HCT116 (cell line): ENCODE data around the gene SMARCA2. TPM values are rescaled to one million over a fixed set of nuclear protein-coding genes. Genes with fewer than 3 reads are reported as not detected.

Source experiments
- ATAC-seq: fragments of 200-7000 bp; cut with Tn5 transposase; 2 replicates; pipeline ENCODE4 v1.9.1; 2020; ENCODE audit warnings: mild to moderate bottlenecking, moderate library complexity
- BruUV-seq: library from RNA; stranded (reverse); fragments of 400-500 nt; replicated peaks from 2 replicates; lab custom pipeline; 2021; lab: Mats Ljungman, UMichigan
- CTCF ChIA-PET: fragments of 300-600 bp; sonication (Branson Sonifier 250); formaldehyde crosslinking; loops from one replicate; lab custom pipeline; 2021; ENCODE audit warnings: antibody characterized with exemption; lab: Charles Lee
- POLR2A ChIA-PET: fragments of 300-600, 350-600 bp; sonication (Branson Sonifier 250); formaldehyde crosslinking; loops from one replicate; lab custom pipeline; 2021; ENCODE audit warnings: antibody characterized with exemption; lab: Charles Lee
- RAD21 ChIA-PET, 2 experiments: fragments of 300-600 bp; sonication (Branson Sonifier 250); formaldehyde crosslinking; loops; one replicate each; lab custom pipeline; 2023; ENCODE audit warnings: low total read pairs in 2 of 2; ENCODE audit not compliant: uncharacterized antibody in 2 of 2, unreplicated experiment in 2 of 2, low non-redundant PET in 1 of 2; lab: Charles Lee
- DNase-seq: peaks from one replicate; pipeline ENCODE4 v3.0.0-alpha.2; 2010; ENCODE audit warnings: low read depth, low spot score
- H2AFZ ChIP-seq: fragments of 200-600 bp; shearing (Covaris generic), sonication (generic); 2 replicates; pipeline ENCODE4 v1.6.1; 2017; ENCODE audit warnings: low read depth, mixed run types, mixed read lengths, antibody characterized with exemption, low read length; ENCODE audit not compliant: poor library complexity, severe bottlenecking
- H3K27ac ChIP-seq: 2 replicates; pipeline ENCODE4 v1.5.1; 2012; ENCODE audit warnings: low read depth, low read length
- H3K27me3 ChIP-seq: fragments of 200-600 bp; sonication (generic); 2 replicates; pipeline ENCODE4 v1.6.1; 2016; ENCODE audit warnings: mixed run types, low read length, mixed read lengths; ENCODE audit not compliant: insufficient read depth
- H3K36me3 ChIP-seq, 2 experiments: fragments of 200-500 bp in 1 of 2; fragments of 200-600 bp in 1 of 2; sonication (Bioruptor generic) in 1 of 2; sonication (generic) in 1 of 2; 2 replicates each; pipeline versions ENCODE4 v1.5.1 to v1.6.1; 2014 to 2016; ENCODE audit warnings: low read length in 2 of 2, inconsistent platforms in 1 of 2, mixed read lengths in 1 of 2, mixed run types in 1 of 2; ENCODE audit not compliant: insufficient read depth in 2 of 2, control insufficient read depth in 1 of 2
- H3K4me1 ChIP-seq, 2 experiments: fragments of 200-600 bp in 1 of 2; sonication (generic) in 1 of 2; 2 replicates each; pipeline versions ENCODE4 v1.5.1 to v1.6.1; 2012 to 2017; ENCODE audit warnings: low read length in 2 of 2, inconsistent platforms in 1 of 2, mild to moderate bottlenecking in 1 of 2, mixed read lengths in 1 of 2, mixed run types in 1 of 2, moderate library complexity in 1 of 2; ENCODE audit not compliant: insufficient read depth in 2 of 2, control insufficient read depth in 1 of 2
- H3K4me2 ChIP-seq: fragments of 200-600 bp; sonication (generic); 2 replicates; pipeline ENCODE4 v1.6.1; 2017; ENCODE audit warnings: mixed run types, low read length, mixed read lengths
- H3K4me3 ChIP-seq, 2 experiments: fragments of 200-600 bp in 1 of 2; sonication (generic) in 1 of 2; replicated peaks in 1 of 2; 2 replicates each; pipeline ENCODE4 v1.5.1; 2011 to 2016; ENCODE audit warnings: low read length in 2 of 2, control low read depth in 1 of 2, low read depth in 1 of 2, mild to moderate bottlenecking in 1 of 2, mixed read lengths in 1 of 2, mixed run types in 1 of 2
- H3K79me2 ChIP-seq: fragments of 200-600 bp; sonication (generic); 2 replicates; pipeline ENCODE4 v1.6.1; 2017; ENCODE audit warnings: mild to moderate bottlenecking, mixed run types, low read length, moderate library complexity, mixed read lengths; ENCODE audit not compliant: insufficient read depth
- H3K9ac ChIP-seq: fragments of 200-600 bp; sonication (generic); 2 replicates; pipeline ENCODE4 v1.6.1; 2016; ENCODE audit warnings: low read length, mixed read lengths
- H3K9me2 ChIP-seq: fragments of 200-600 bp; sonication (generic), shearing (Covaris generic); 2 replicates; pipeline ENCODE4 v1.6.1; 2017; ENCODE audit warnings: mixed run types, mild to moderate bottlenecking, moderate library complexity; ENCODE audit not compliant: insufficient read depth
- H3K9me3 ChIP-seq, 2 experiments: fragments of 200-500 bp in 1 of 2; fragments of 200-600 bp in 1 of 2; sonication (Bioruptor generic) in 1 of 2; sonication (generic) in 1 of 2; 2 replicates each; pipeline ENCODE4 v1.6.1; 2014 to 2017; ENCODE audit warnings: low read length in 2 of 2, mixed read lengths in 2 of 2, inconsistent platforms in 1 of 2, low read depth in 1 of 2, mild to moderate bottlenecking in 1 of 2, mixed run types in 1 of 2, moderate library complexity in 1 of 2; ENCODE audit not compliant: control insufficient read depth in 1 of 2, insufficient read depth in 1 of 2
- H4K20me1 ChIP-seq: fragments of 200-600 bp; sonication (generic), shearing (Covaris generic); 2 replicates; pipeline ENCODE4 v1.6.1; 2017; ENCODE audit warnings: mixed run types, mild to moderate bottlenecking, moderate library complexity; ENCODE audit not compliant: insufficient read depth
- ATF3 ChIP-seq: IDR thresholded peaks from 2 replicates; pipeline ENCODE4 v1.6.1; 2012
- CBX3 ChIP-seq: IDR thresholded peaks from 2 replicates; pipeline ENCODE4 v1.6.1; 2012; ENCODE audit warnings: low read depth
- EGR1 ChIP-seq: IDR thresholded peaks from 2 replicates; pipeline ENCODE4 v1.6.1; 2012; ENCODE audit warnings: low read depth
- ELF1 ChIP-seq: IDR thresholded peaks from 2 replicates; pipeline ENCODE4 v1.6.1; 2012; ENCODE audit warnings: low read depth, borderline replicate concordance
- EZH2 ChIP-seq: fragments of 200-600 bp; sonication (generic); IDR thresholded peaks from 2 replicates; pipeline ENCODE4 v1.6.1; 2017; ENCODE audit warnings: antibody characterized with exemption, mixed run types
- EZH2phosphoT487 ChIP-seq: fragments of 200-600 bp; IDR thresholded peaks from 2 replicates; pipeline ENCODE4 v1.6.1; 2018; ENCODE audit warnings: antibody characterized with exemption, borderline replicate concordance
- JUND ChIP-seq: IDR thresholded peaks from 2 replicates; pipeline ENCODE4 v1.6.1; 2012
- MAX ChIP-seq: IDR thresholded peaks from 2 replicates; pipeline ENCODE4 v1.6.1; 2012
- POLR2A ChIP-seq: IDR thresholded peaks from 2 replicates; pipeline ENCODE4 v1.7.0; 2011; ENCODE audit warnings: borderline replicate concordance; ENCODE audit not compliant: insufficient read depth, insufficient read length; ENCODE audit errors: extremely low read depth
- POLR2AphosphoS5 ChIP-seq: IDR thresholded peaks from 2 replicates; pipeline ENCODE4 v1.6.1; 2011; ENCODE audit warnings: mild to moderate bottlenecking, low read depth, low read length, moderate library complexity
- RAD21 ChIP-seq: IDR thresholded peaks from 2 replicates; pipeline ENCODE4 v1.6.1; 2012; ENCODE audit warnings: low read depth, mild to moderate bottlenecking
- SIN3A ChIP-seq: IDR thresholded peaks from 2 replicates; pipeline ENCODE4 v1.6.1; 2012; ENCODE audit warnings: low read depth
- SP1 ChIP-seq: IDR thresholded peaks from 2 replicates; pipeline ENCODE4 v1.6.1; 2012; ENCODE audit warnings: low read depth
- SRF ChIP-seq: IDR thresholded peaks from 2 replicates; pipeline ENCODE4 v1.6.1; 2012; ENCODE audit warnings: low read depth
- TCF7L2 ChIP-seq: IDR thresholded peaks from 2 replicates; pipeline ENCODE4 v1.7.0; 2011; ENCODE audit warnings: borderline replicate concordance, inconsistent platforms; ENCODE audit not compliant: insufficient read depth, insufficient read length; ENCODE audit errors: extremely low read depth
- YY1 ChIP-seq: IDR thresholded peaks from 2 replicates; pipeline ENCODE4 v1.6.1; 2011; ENCODE audit warnings: low read length, low read depth, moderate library complexity, mild to moderate bottlenecking; ENCODE audit not compliant: insufficient replicate concordance; ENCODE audit errors: extremely low read depth
- ZFX ChIP-seq: fragments of 450-650 bp; IDR thresholded peaks from 2 replicates; pipeline ENCODE4 v1.6.1; 2017
- ZNF274 ChIP-seq: fragments of 200-500 bp; sonication (Bioruptor generic); IDR thresholded peaks from 2 replicates; pipeline ENCODE4 v1.6.1; 2014; ENCODE audit warnings: mild to moderate bottlenecking, low read depth, low read length, inconsistent platforms
- intact Hi-C: fragments of 100-400 bp; cut with micrococcal nuclease; formaldehyde crosslinking; loops from 2 replicates; pipeline ENCODE4 v1.10.0; 2022
- total RNA-seq: library from RNA; stranded (reverse); gene quantifications from one replicate; pipeline ENCODE4 v1.2.1, GENCODE V29; 2021; ENCODE audit not compliant: unreplicated experiment
- TF ChIP-seq, protein P1 (sequence below), 3 experiments: fragments of 200-600 bp in 1 of 3; sonication (generic) in 1 of 3; IDR thresholded peaks in 2 of 3; conservative IDR thresholded peaks in 1 of 3; 2 replicates each; pipeline ENCODE4 v1.5.1; 2012 to 2017; ENCODE audit warnings: low read depth in 2 of 3, low read length in 2 of 3, antibody characterized with exemption in 1 of 3, borderline replicate concordance in 1 of 3, control low read depth in 1 of 3, mild to moderate bottlenecking in 1 of 3, mixed read lengths in 1 of 3, mixed run types in 1 of 3, moderate library complexity in 1 of 3; ENCODE audit not compliant: insufficient read depth in 1 of 3

Gene SMARCA2
- total RNA-seq, 1 experiment from 2014 or later = 14.7 TPM

DNA sequence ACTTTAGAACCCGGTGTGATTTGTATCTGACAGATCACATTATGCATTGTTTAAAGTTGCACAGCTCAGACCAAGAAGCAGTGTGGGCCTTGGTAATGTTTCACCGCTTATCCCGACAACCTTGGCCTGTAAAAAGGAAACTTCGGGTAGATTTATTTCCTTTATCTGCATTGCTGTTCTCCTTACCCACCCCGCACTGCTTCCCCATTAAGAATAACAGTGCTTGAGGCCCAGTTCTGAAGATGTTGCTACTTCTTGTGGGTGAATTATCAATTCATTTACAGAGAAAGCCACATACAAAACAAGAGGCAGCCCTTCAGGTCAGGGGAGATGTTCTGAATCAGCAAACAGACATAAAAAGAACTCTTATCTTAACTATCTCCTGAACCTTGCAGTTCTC, 8.4 kb downstream of the SMARCA2 start:
- no TSS peak for BruUV-seq
- ChIA-PET POLR2A (no interaction called here), CTCF (no interaction called here), RAD21 (no interaction called here)
- ATAC-seq (no peak), DNase-seq (no peak)
- H3K79me2 ChIP-seq = no peaks in the 10 kb centered on the region
- H2AFZ ChIP-seq = no peak overlapping the region
- no peak for TF ChIP-seq ELF1
- TF ChIP-seq POLR2AphosphoS5 = no peak
- no peak for TF ChIP-seq SIN3A
- no peak for TF ChIP-seq ZFX
- no peak for TF ChIP-seq EZH2phosphoT487
- no peak for TF ChIP-seq SRF
- TF ChIP-seq, protein P1, sequence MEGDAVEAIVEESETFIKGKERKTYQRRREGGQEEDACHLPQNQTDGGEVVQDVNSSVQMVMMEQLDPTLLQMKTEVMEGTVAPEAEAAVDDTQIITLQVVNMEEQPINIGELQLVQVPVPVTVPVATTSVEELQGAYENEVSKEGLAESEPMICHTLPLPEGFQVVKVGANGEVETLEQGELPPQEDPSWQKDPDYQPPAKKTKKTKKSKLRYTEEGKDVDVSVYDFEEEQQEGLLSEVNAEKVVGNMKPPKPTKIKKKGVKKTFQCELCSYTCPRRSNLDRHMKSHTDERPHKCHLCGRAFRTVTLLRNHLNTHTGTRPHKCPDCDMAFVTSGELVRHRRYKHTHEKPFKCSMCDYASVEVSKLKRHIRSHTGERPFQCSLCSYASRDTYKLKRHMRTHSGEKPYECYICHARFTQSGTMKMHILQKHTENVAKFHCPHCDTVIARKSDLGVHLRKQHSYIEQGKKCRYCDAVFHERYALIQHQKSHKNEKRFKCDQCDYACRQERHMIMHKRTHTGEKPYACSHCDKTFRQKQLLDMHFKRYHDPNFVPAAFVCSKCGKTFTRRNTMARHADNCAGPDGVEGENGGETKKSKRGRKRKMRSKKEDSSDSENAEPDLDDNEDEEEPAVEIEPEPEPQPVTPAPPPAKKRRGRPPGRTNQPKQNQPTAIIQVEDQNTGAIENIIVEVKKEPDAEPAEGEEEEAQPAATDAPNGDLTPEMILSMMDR (IDR thresholded peaks at IDR 0.05 in 2 of 3, conservative IDR thresholded peaks at IDR 0.05 in 1 of 3; ENCODE audit: borderline replicate concordance in 1 of 3, insufficient read depth in 1 of 3, low read depth in 2 of 3, low read length in 2 of 3) = no peak
- no peak for TF ChIP-seq CBX3
- TF ChIP-seq JUND = no peak
- TF ChIP-seq YY1 = no peak
- no peak for TF ChIP-seq ATF3
- TF ChIP-seq MAX = no peak
- no peak for TF ChIP-seq SP1
- no peak for TF ChIP-seq EGR1
- no peak for TF ChIP-seq RAD21
- no peak for TF ChIP-seq EZH2
- TF ChIP-seq ZNF274 = no peak
- TF ChIP-seq TCF7L2 = no peak
- TF ChIP-seq POLR2A = no peak
- H3K9me2 ChIP-seq = no peaks in the 10 kb centered on the region
- H4K20me1 ChIP-seq = no peaks in the 10 kb centered on the region
- H3K27ac ChIP-seq = no peak overlapping the region
- no peaks in the 10 kb centered on the region for H3K36me3 ChIP-seq
- no peak overlapping the region for H3K4me2 ChIP-seq
- H3K4me1 ChIP-seq = peaks cover 0 to under 1% of the 10 kb centered on the region in 2 experiments; a peak in 2 of 4 replicates
- H3K27me3 ChIP-seq = no peaks in the 10 kb centered on the region
- no peaks in the 10 kb centered on the region for H3K9me3 ChIP-seq
- H3K4me3 ChIP-seq = no peak overlapping the region
- intact Hi-C loops = no loop called here
- no peak overlapping the region for H3K9ac ChIP-seq
